Neural progenitor cell (in vitro differentiated cells): ENCODE results near the gene TFCP2.

Source experiments
- CTCF ChIP-seq: fragments of 200-600 bp; sonication (generic); IDR thresholded peaks from 2 replicates; pipeline ENCODE4 v1.5.1; 2017; ENCODE audit warnings: antibody characterized with exemption, mild to moderate bottlenecking
- EZH2 ChIP-seq: fragments of 200-600 bp; sonication (generic); IDR thresholded peaks from 2 replicates; pipeline ENCODE4 v1.6.1; 2017; ENCODE audit warnings: antibody characterized with exemption, mild to moderate bottlenecking, moderate library complexity

GRCh38 chr12:51186465-51187085 is 13.6 kb upstream of the TFCP2 start:
- TF ChIP-seq EZH2 (no peak), CTCF (no peak)
